DMS114 treated with DMSO at 0.1 percent for 48 hours (cell line): Measurements from ENCODE around the gene PAPLN.
"Not testable (repeated sequence)": the region's sequence is repeated elsewhere in the genome, so short reads cannot be mapped to it uniquely, and the experiment has no call there.

Experiments used
- DNase-seq: peaks from one replicate; lab custom pipeline; 2025; ENCODE audit not compliant: unreplicated experiment; lab: John Stamatoyannopoulos, UW

PAPLN gene, protein sequence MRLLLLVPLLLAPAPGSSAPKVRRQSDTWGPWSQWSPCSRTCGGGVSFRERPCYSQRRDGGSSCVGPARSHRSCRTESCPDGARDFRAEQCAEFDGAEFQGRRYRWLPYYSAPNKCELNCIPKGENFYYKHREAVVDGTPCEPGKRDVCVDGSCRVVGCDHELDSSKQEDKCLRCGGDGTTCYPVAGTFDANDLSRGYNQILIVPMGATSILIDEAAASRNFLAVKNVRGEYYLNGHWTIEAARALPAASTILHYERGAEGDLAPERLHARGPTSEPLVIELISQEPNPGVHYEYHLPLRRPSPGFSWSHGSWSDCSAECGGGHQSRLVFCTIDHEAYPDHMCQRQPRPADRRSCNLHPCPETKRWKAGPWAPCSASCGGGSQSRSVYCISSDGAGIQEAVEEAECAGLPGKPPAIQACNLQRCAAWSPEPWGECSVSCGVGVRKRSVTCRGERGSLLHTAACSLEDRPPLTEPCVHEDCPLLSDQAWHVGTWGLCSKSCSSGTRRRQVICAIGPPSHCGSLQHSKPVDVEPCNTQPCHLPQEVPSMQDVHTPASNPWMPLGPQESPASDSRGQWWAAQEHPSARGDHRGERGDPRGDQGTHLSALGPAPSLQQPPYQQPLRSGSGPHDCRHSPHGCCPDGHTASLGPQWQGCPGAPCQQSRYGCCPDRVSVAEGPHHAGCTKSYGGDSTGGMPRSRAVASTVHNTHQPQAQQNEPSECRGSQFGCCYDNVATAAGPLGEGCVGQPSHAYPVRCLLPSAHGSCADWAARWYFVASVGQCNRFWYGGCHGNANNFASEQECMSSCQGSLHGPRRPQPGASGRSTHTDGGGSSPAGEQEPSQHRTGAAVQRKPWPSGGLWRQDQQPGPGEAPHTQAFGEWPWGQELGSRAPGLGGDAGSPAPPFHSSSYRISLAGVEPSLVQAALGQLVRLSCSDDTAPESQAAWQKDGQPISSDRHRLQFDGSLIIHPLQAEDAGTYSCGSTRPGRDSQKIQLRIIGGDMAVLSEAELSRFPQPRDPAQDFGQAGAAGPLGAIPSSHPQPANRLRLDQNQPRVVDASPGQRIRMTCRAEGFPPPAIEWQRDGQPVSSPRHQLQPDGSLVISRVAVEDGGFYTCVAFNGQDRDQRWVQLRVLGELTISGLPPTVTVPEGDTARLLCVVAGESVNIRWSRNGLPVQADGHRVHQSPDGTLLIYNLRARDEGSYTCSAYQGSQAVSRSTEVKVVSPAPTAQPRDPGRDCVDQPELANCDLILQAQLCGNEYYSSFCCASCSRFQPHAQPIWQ

GRCh38 chr14:73237219-73237785 lies at the start of gene PAPLN:
TSS of gene PAPLN (plus strand) at chr14:73237506. CDS start at chr14:73239779, 2,273 bp downstream.
- DNase-seq = no peak

DNA sequence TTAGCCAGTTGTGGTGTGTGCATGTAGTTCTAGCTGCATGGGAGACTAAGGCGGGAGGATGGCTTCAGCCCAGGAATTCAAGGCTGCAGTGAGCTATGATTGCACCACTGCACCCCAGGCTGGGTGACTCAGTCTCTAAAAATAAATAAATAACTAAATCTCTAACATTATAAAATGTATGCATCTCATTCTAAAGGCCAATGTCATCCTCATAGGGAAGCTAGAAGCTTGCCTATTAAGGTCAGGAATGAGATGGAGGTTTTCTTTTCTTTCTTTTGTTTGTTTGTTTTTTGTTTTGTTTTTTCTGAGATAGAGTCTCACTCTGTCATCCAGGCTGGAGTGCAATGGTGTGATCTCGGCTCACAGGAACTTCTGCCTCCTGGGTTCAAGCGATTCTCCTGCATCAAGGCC lies 48.8 kb upstream of the PAPLN start:
- no peak for DNase-seq

GRCh38 chr14:73189651-73190050 lies 47.7 kb upstream of the PAPLN start:
- no peak for DNase-seq

DNA sequence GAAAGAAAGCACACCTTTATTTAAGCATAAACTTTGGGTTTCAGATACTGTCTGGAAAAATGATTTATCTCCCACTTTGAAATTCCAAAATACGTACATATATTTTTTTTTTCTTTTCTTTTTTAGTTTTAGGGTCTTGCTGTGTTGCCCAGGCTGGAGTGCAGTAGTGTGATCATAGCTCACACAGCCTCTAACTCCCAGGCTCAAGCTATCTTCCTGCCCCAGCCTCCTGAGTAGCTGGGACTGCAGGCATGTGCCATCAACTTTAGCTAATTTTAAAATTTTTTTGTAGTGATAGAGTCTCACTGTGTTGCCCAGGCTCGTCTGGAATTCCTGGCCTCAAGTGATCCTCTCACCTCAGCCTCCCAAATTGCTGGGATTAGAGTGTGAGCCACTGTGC lies 45.9 kb upstream of the PAPLN start:
- DNase-seq = no peak

- DNase-seq = not testable (repeated sequence)
These were observed 43.0 kb upstream of the PAPLN start for GRCh38 chr14:73194306-73194705.

DNA sequence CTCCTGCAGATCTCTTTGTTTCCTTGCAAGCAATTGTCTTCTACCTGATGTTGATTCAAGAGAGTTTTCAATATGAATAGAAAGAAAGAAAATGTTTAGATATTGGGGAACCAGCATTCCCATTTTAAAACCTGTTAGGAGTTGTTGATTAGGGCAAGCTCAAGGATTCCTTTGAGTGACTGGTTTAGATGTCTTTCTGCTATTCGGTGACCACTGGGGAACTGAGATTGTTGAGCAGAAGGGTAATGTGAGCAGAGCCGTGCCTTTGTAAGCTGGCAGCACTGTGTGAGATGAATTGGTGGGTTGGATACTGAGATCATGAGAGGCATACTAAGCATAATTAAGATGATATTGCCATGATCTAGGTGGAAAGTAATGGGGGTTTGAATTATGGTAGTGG lies 39.1 kb upstream of the PAPLN start:
- no peak for DNase-seq

DNA sequence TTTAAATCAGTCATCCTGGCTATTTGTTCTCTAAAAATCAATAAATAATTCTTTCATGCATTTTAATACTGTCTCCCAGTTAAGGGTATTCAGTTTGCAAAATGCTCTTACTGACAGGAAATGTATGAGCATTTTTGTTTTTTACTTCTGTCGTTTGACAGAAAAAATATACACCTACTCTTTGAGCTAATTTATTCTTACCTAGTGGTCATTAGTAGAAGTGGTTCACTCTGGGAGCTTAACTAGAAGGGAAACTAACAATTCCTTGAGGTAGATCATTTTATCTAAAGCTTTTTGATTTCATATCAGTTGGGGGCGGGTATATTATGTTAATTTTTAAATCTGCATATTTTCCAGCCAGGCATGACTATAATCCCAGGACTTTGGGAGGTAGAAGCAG lies 33.8 kb upstream of the PAPLN start:
- no peak for DNase-seq

DNA sequence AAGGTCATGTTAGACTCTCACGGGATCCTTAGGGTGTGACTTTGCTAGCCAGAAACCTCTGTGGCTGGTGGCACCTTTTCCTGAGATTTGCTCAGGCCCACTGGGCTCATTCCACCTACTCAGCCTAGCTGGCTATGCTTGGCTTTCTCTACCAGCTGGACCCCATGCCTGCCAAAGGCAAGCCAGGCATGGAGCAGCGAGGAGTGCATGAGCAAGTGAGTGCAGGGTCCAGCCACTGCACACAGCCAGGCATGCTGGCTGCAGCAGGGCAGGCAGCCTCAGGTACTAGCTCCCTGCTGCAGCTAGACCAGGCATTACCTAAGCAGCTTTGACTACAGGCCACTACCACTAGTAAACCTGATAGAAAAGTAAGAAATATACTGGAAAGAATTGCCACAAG lies 29.7 kb upstream of the PAPLN start:
- DNase-seq = no peak

GRCh38 chr14:73208390-73208789 lies 28.9 kb upstream of the PAPLN start:
- no peak for DNase-seq

DNA sequence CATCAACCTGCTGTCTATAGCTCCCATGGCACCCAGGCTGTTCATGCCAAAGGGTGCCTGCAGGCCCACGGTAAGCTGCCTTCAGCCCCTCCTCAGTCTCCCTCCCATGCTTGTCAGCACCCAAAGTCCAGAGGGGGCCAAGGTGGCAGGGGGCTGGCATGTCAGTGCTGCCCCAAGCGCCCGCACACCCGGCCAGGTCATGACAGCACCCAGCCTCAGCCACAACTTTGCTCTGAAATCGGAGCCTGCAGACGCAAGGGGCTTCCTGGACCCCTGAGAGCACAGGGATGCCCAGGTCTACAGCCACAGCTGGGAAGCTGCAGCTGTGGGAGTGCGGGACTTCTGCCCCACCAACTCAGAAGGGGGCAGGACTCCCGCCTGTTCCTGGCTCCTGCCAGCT lies 28.5 kb upstream of the PAPLN start:
- no peak for DNase-seq

- DNase-seq = no peak
These were observed 27.4 kb upstream of the PAPLN start for GRCh38 chr14:73209953-73210352.

- DNase-seq = no peak
These were observed 25.9 kb upstream of the PAPLN start for GRCh38 chr14:73211251-73212040.

DNA sequence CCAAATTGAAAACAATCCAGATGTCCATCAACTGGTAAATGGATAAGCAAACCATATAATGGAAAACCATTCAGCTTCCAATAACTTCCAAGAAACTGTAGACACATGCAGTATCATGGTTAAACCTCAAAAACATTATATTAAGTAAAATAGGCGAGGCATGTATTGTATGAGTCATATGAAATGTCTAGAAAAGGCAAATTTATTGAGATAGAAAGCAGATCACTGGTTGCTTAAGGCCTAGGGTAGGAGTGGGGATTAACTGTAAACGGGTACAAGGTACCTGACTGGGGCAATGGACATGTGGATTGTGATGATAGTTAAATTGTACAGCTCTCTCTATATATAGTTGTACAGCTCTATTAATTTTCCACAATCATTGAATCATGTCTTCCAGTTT lies 21.3 kb upstream of the PAPLN start:
- no peak for DNase-seq

DNA sequence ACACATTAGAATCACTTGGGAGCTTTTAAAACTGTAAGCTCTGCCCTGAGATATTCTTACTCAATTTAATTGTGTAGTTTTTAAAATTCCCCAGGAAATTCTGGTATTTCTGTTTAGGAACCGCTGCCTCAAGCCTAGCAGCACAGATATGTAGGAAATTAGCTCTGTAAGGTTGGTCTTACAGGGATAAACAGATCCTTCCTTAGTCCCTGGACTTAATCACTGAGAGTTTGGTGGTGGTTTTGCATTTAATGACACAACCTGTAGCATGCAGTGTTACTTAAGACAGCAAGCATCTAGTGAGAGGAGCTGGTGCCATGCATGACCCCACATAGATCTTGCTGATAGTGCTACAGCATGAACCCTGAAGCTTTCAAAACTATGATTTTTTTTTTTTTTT lies 19.9 kb upstream of the PAPLN start:
- no peak for DNase-seq

DNA sequence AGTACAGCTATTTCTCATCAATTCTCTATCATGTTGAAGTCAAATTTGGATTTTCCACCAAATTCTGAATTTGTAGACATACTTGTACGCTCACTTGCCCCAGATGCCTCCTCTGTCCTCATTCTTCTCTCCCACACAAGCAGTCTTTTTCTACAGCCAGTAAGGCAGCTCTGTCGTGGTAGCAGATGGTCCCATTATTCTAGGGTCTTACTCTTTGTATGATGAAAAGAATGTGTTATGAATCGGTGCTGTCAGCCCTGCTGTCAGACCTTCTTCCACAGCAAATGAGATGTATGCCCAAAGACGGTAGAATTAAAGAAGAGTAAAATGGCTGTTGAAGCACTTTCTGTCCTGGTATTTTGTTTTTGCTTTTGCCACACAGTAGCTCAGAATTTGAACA lies 17.2 kb upstream of the PAPLN start:
- DNase-seq = no peak

DNA sequence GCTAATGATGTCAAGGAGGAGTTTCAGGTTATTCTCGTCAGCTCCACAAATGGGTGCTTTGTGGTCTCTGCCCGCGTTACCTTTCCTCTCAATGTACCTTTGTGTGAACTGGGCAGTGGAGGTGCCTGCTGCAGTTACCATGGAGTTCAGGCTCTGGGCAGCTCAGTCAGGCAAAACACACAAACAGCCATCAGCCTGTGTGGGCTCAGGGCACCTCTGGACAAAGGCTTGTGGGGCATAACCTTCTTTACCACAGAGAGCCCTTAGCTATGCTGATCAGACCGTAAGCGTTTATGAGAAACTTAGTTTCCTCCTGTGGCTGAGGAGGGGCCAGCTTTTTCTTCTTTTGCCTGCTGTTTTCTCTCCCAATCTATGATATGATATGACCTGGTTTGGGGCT lies 16.7 kb upstream of the PAPLN start:
- no peak for DNase-seq

DNA sequence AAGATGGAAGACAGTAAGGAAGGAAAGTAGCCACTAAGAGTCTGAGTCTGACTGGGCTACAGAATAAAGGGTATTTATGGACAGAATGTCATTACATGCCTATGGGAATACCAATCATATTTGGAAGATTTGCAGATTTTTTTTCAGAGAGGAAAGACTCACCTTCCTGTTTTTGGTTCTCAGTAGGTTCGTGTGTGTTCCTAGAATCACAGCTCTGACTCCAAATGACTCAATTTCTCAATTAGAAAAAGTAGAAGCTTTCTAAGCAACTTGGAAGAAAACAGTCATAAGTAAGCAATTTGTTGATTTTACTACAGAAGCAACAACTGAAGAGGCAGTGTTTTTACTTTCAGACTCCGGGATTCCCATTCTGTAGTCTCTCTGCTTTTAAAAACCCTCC lies 15.4 kb upstream of the PAPLN start:
- DNase-seq = no peak

- no peak for DNase-seq
These were observed 14.3 kb upstream of the PAPLN start for GRCh38 chr14:73223049-73223448.

GRCh38 chr14:73225496-73225895 lies 11.8 kb upstream of the PAPLN start:
- DNase-seq = no peak
